K562 (cell line): ENCODE results near the gene TOR1B. TPM values are rescaled to one million over a fixed set of nuclear protein-coding genes. Genes with fewer than 3 reads are reported as not detected.

ENCODE experiments used
- ATAC-seq: fragments of 200-7000 bp; cut with Tn5 transposase; 3 replicates; pipeline ENCODE4 v1.9.1; 2020; ENCODE audit warnings: moderate library complexity
- BruUV-seq: library from RNA; stranded (reverse); fragments of 400-500 nt; replicated peaks from 2 replicates; lab custom pipeline; 2021; lab: Mats Ljungman, UMichigan
- CTCF ChIA-PET: fragments of 300-600 bp; formaldehyde crosslinking; extraction: SDS; loops from one replicate; lab custom pipeline; 2021; ENCODE audit warnings: low intra/inter-chr PET ratio; lab: Yijun Ruan, JAX
- POLR2A ChIA-PET: fragments of 300-600, 350-650 bp; sonication (Branson Sonifier 250); formaldehyde crosslinking; extraction: SDS; loops from one replicate; lab custom pipeline; 2021; ENCODE audit warnings: antibody characterized with exemption, inconsistent platforms; lab: Yijun Ruan, JAX
- DNase-seq, 4 experiments: peaks; one replicate each; pipeline versions ENCODE4 v3.0.0 to v3.0.0-alpha.2; 2011 to 2018; ENCODE audit warnings: low spot score in 3 of 4, mixed read lengths in 3 of 4; ENCODE audit errors: extremely low read depth in 1 of 4
- FAIRE-seq: peaks from 2 replicates; lab custom pipeline; 2011; peaks lifted over from hg19 to GRCh38; lab: Jason Lieb, UNC
- H2AFZ ChIP-seq: 2 replicates; pipeline ENCODE4 v1.6.0; 2011; ENCODE audit warnings: low read depth, low read length, control low read depth, inconsistent platforms
- H3K27ac ChIP-seq: fragments of 200-600 bp; 3 replicates; pipeline ENCODE4 v1.8.0; 2011; ENCODE audit warnings: low read depth, mild to moderate bottlenecking, control low read depth, inconsistent platforms, low read length, moderate library complexity, mixed read lengths; ENCODE audit errors: extremely low read depth
- H3K27me3 ChIP-seq, 2 experiments: fragments of 300-600 bp in 1 of 2; 2 replicates in 1 of 2; 3 replicates in 1 of 2; pipeline versions ENCODE4 v1.6.0 to v1.8.0; 2011; ENCODE audit warnings: inconsistent platforms in 2 of 2, low read length in 2 of 2, mild to moderate bottlenecking in 1 of 2, mixed read lengths in 1 of 2, moderate library complexity in 1 of 2; ENCODE audit not compliant: control insufficient read depth in 2 of 2, insufficient read depth in 2 of 2
- H3K36me3 ChIP-seq: fragments of 300-600 bp; 3 replicates; pipeline ENCODE4 v1.8.0; 2011; ENCODE audit warnings: mild to moderate bottlenecking, low read length, inconsistent platforms; ENCODE audit not compliant: control insufficient read depth, insufficient read depth
- H3K4me1 ChIP-seq, 2 experiments: fragments of 200-600 bp in 1 of 2; replicated peaks in 1 of 2; 2 replicates in 1 of 2; 3 replicates in 1 of 2; pipeline versions ENCODE4 v1.5.1 to v1.8.0; 2011; ENCODE audit warnings: inconsistent platforms in 2 of 2, low read length in 2 of 2, mild to moderate bottlenecking in 1 of 2, mixed read lengths in 1 of 2, moderate library complexity in 1 of 2; ENCODE audit not compliant: control insufficient read depth in 2 of 2, insufficient read depth in 2 of 2
- H3K4me2 ChIP-seq: 2 replicates; pipeline ENCODE4 v1.6.1; 2011; ENCODE audit warnings: low read length, control low read depth, inconsistent platforms, mixed read lengths; ENCODE audit not compliant: insufficient read depth
- H3K4me3 ChIP-seq: fragments of 200-600 bp; sonication (generic), shearing (Covaris generic); 2 replicates; pipeline ENCODE4 v1.5.1; 2016; ENCODE audit warnings: control low read depth, inconsistent platforms
- H3K79me2 ChIP-seq: fragments of 200-600 bp; 3 replicates; pipeline ENCODE4 v1.8.0; 2011; ENCODE audit warnings: low read length, inconsistent platforms; ENCODE audit not compliant: control insufficient read depth, insufficient read depth
- H3K9ac ChIP-seq, 2 experiments: 2 replicates each; pipeline versions ENCODE4 v1.6.0 to v1.6.1; 2011; ENCODE audit warnings: low read depth in 2 of 2, low read length in 2 of 2, control low read depth in 1 of 2, inconsistent platforms in 1 of 2, mild to moderate bottlenecking in 1 of 2, mixed read lengths in 1 of 2; ENCODE audit not compliant: insufficient read depth in 1 of 2
- H3K9me1 ChIP-seq: one replicate; pipeline ENCODE4 v1.6.0; 2011; ENCODE audit warnings: inconsistent platforms, mild to moderate bottlenecking, low read length, moderate library complexity; ENCODE audit not compliant: control insufficient read depth, insufficient read depth
- H3K9me3 ChIP-seq: replicated peaks from 2 replicates; pipeline ENCODE4 v1.5.1; 2011; ENCODE audit warnings: low read depth, low read length, inconsistent platforms; ENCODE audit not compliant: control insufficient read depth, insufficient read depth
- H4K20me1 ChIP-seq: replicated peaks from 2 replicates; pipeline ENCODE4 v1.6.1; 2011; ENCODE audit warnings: low read length, inconsistent platforms, mixed read lengths; ENCODE audit not compliant: control insufficient read depth, insufficient read depth
- ETV1 ChIP-seq: fragments of 450-650 bp; conservative IDR thresholded peaks from 2 replicates; pipeline ENCODE4 v1.6.1; 2016; ENCODE audit warnings: missing genetic modification characterization, control low read depth, low read depth, missing compliant biosample characterization
- ILF3 ChIP-seq: fragments of 450-650 bp; IDR thresholded peaks from 2 replicates; pipeline ENCODE4 v1.6.1; 2018; ENCODE audit warnings: antibody characterized with exemption, mild to moderate bottlenecking, moderate library complexity, borderline replicate concordance
- MAFG ChIP-seq: fragments of 450-650 bp; conservative IDR thresholded peaks from 2 replicates; pipeline ENCODE4 v1.6.1; 2016; ENCODE audit warnings: missing genetic modification characterization, missing compliant biosample characterization
- POLR2G ChIP-seq: fragments of 200-400 bp; formaldehyde crosslinking; IDR thresholded peaks from 2 replicates; pipeline ENCODE4 v1.6.1; 2017; ENCODE audit warnings: low read depth, mild to moderate bottlenecking, antibody characterized with exemption, low read length, moderate library complexity
- TCF3 ChIP-seq: sonication (generic); formaldehyde crosslinking; IDR thresholded peaks from 2 replicates; pipeline ENCODE4 v1.4.0; 2020; ENCODE audit warnings: mild to moderate bottlenecking, missing genetic modification reagents
- ZC3H4 ChIP-seq: sonication (generic); formaldehyde crosslinking; IDR thresholded peaks from 2 replicates; pipeline ENCODE4 v1.9.0; 2021; ENCODE audit warnings: missing genetic modification reagents, borderline replicate concordance
- ZFPM2 ChIP-seq: fragments of 250-450 bp; sonication (Bioruptor Pico); IDR thresholded peaks from 2 replicates; pipeline ENCODE4 v1.5.1; 2022; ENCODE audit warnings: mild to moderate bottlenecking
- ZNF324 ChIP-seq: fragments of 250-450 bp; sonication (Bioruptor Pico); IDR thresholded peaks from 2 replicates; pipeline ENCODE4 v1.4.0; 2020; ENCODE audit warnings: mild to moderate bottlenecking
- WGBS: fragments of 100-300 bp; shearing (Covaris generic); methylation state at CpG from one replicate; pipeline ENCODE4 v1.1.6; 2016; ENCODE audit warnings: low coverage, mixed read lengths; ENCODE audit not compliant: insufficient coverage; ENCODE audit errors: missing lambda C conversion rate; 5-methylcytosine and 5-hydroxymethylcytosine counted together
- in situ Hi-C: fragments of 300-500 bp; cut with MboI; formaldehyde crosslinking; loops from 4 replicates; pipeline ENCODE4 v1.15.0; 2018; ENCODE audit warnings: inconsistent platforms, mixed read lengths
- intact Hi-C: fragments of 100-400 bp; cut with micrococcal nuclease; formaldehyde crosslinking; loops from 2 replicates; pipeline ENCODE4 v1.14.2; 2022
- polyA plus RNA-seq, 8 experiments: library from polyadenylated mRNA; depleted of rRNA in 4 of 8; stranded (reverse) in 5 of 8; unstranded in 3 of 8; fragments of >200 nt; fragmentation: Nextera tagmentation in 2 of 8; fragmentation: Illumina TruSeq in 1 of 8; extraction: Ambion mirVana in 2 of 8; extraction: Trizol in 1 of 8; gene quantifications; 2 replicates each; pipeline versions ENCODE4 v1.2.1 to v1.2.3, GENCODE V29; 2011 to 2014; ENCODE audit warnings: inconsistent platforms in 1 of 8, missing spikeins in 1 of 8
- total RNA-seq, 7 experiments: library from RNA; depleted of rRNA in 6 of 7; stranded (reverse); fragments of >200 nt in 6 of 7; fragmentation: Illumina TruSeq in 2 of 7; extraction: Trizol in 2 of 7; gene quantifications; 2 replicates each; pipeline versions ENCODE4 v1.2.1 to v1.2.3, GENCODE V29; 2011 to 2021; ENCODE audit warnings: low replicate concordance in 1 of 7

Gene TOR1B
- total and polyA plus RNA-seq, 9 of the 15 experiments (the other 6 are each of a cell fraction or from before 2014, with no cell fraction given) = 4.2 to 36.5 (median 24.6) TPM

- H3K79me2 ChIP-seq = peaks cover 22% of the 10 kb centered on the region
- TF ChIP-seq ZNF324 (CRISPR knock-in tag) = no peak
- no peak for TF ChIP-seq MAFG (tag)
- TF ChIP-seq ZFPM2 = 0 out of 2 replicates have a peak, but pooled peaks have one; percentile 54
- TF ChIP-seq POLR2G = peak; percentile 17; the same call in 1 of the 2 replicates
- no peak for TF ChIP-seq ZC3H4 (CRISPR knock-in tag)
- TF ChIP-seq TCF3 (CRISPR knock-in tag) = no peak
- no peak for TF ChIP-seq ILF3
- no peak for TF ChIP-seq ETV1 (tag)
- H3K4me1 ChIP-seq = peaks cover 0 to 14% of the 10 kb centered on the region in 2 experiments; a peak in 3 of 5 replicates
- no peaks in the 10 kb centered on the region for H3K9me3 ChIP-seq
- DNase-seq (no peak), FAIRE-seq (no peak), ATAC-seq (no peak)
- peak overlapping the region; percentile 23; the same call in 1 of the 3 replicates for H3K27ac ChIP-seq
- H3K27me3 ChIP-seq = no peaks in the 10 kb centered on the region
- H3K36me3 ChIP-seq = peaks cover 42% of the 10 kb centered on the region
- 78% methylated on average over 2 of the region's 2 CpGs for WGBS
- no peak overlapping the region for H3K4me2 ChIP-seq
- no peak overlapping the region; a peak in 1 of 4 replicates for H3K9ac ChIP-seq
- H3K9me1 ChIP-seq = no peaks in the 10 kb centered on the region
- ChIA-PET POLR2A (interaction anchor here (0.8 to 3.7 kb wide), 7 partner anchors 10 to 36 kb away, joined by 3 to 40 read pairs (median 4); partner anchors contain the start of genes C9orf78 and USP20), CTCF (no interaction called here)
- intact Hi-C loops = no loop called here
- in situ Hi-C loops = no loop called here
- H2AFZ ChIP-seq = no peak overlapping the region
- BruUV-seq = no TSS peak
- H3K4me3 ChIP-seq = no peak overlapping the region
- no peaks in the 10 kb centered on the region for H4K20me1 ChIP-seq
These were observed 42.4 kb downstream of the TOR1B start for GRCh38 chr9:129845373-129845772.
